Nucleus accumbens (tissue), 56 donors: ENCODE results near the gene NUMB.

Experiments
- DNase-seq, 56 donors: peaks; one replicate each; lab custom pipeline; 2025; lab: John Stamatoyannopoulos, UW

NUMB gene

GRCh38 chr14:73250781-73251500 lies 207.4 kb downstream of the NUMB start:
- no peak for DNase-seq

DNA sequence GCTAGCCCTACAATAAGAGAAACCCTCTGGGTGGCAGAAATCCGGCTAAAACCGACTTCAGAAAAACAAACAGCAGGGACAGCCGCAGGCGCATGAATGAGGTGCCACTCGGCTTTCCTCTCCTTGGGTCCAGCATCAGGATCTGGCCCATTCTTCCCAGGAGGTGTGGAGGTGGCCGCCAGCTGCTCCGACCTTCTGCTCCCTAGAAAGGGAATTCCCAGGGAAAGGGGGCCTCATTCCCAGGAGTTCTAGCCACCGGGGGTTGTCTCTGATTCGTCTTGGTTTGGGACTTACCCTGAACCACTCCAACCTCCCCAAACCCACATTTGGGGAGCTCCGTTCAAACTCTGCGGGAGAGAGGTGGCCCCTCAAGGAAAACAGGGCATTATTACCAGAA lies 208.0 kb downstream of the NUMB start:
- DNase-seq: no peak

GRCh38 chr14:73249564-73250316 lies 208.6 kb downstream of the NUMB start:
- no peak for DNase-seq

- DNase-seq: no peak
These were observed 209.2 kb downstream of the NUMB start for GRCh38 chr14:73249108-73249507.

- DNase-seq: no peak
These were observed 210.1 kb downstream of the NUMB start for GRCh38 chr14:73248108-73248868.

- DNase-seq: no peak
These were observed 211.8 kb downstream of the NUMB start for GRCh38 chr14:73246387-73247150.

DNA sequence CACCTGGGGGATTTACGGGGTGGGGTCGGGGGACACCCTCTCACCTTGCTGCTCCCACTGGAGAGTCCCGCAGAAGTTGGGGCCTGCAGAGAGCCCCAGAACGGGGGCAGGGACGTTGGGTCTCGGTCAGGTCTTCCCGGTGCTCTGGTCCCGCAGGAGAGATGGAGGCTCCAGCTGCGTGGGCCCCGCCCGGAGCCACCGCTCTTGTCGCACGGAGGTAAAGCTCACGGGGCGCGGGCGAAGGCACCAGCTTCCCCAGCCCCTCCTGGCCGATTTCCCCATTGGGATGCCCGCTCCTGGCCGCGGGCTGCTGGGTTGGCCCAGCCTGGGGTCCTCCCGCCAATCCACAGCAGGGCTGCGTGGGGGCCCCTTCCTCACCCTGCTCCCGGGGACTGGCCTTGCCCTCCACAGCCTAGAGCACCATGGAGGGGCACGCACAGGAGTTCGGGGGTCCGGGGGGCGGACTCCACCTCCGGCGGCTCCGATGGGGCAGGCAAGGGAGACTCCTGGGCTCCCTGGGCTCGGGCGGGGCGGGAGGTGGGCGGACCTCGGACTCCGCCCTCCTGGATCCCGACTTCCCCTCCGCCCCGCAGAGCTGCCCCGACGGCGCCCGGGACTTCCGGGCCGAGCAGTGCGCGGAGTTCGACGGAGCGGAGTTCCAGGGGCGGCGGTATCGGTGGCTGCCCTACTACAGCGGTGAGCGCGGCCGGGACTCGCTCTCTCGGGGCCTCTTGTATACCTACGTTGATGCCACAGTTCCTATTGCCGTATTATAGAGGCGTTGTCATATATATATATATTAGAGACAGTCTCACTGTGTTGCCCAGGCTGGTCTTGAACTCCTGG lies 212.6 kb downstream of the NUMB start:
- peak in 1 of 56 donors; percentile 12 for DNase-seq

GRCh38 chr14:73244541-73245290 lies 213.6 kb downstream of the NUMB start:
- DNase-seq: no peak

- DNase-seq: no peak
These were observed 214.6 kb downstream of the NUMB start for GRCh38 chr14:73243748-73244147.

GRCh38 chr14:73243341-73243740 lies 215.0 kb downstream of the NUMB start:
- no peak for DNase-seq

- DNase-seq: peak in 25 of 56 donors; percentile 13 to 68 (median 32)
These were observed 215.9 kb downstream of the NUMB start for GRCh38 chr14:73242357-73242901.

GRCh38 chr14:73241481-73242165 lies 216.7 kb downstream of the NUMB start:
- peak in 1 of 56 donors; percentile 11 for DNase-seq

DNA sequence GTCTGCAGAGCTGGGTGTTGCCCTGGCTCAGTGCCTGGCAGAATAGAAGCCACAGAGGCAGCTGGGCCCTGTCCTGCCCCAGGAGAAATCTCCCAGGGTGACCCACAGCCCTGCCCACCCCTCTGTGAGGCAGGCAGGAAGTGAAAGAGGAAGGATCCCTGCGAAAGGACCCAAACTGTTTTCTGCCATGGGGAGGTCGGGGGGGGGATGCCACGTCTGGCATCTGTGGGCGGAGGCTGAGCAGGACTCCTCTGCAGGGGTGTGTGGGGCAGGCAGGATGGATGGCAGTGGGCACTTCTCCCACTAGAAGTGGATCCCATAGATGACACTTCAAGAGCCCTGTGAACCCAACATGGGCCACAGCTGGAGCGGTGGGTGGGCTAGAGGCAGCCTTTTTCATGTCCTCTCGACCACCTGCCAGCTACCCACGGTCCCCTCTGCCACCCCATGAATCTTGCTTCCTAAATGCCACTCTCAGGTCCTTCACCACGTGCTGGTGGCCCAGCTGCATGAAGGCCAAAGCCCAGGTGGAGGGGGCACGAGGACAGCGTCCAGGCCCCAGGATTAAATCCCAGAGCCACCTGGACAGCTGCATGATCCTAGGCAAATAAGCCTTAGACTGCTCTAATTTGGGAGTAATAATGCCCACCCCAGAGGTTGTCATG lies 217.4 kb downstream of the NUMB start:
- peak in 5 of 56 donors; percentile 17 to 28 (median 19) for DNase-seq

GRCh38 chr14:73239393-73240241 lies 218.7 kb downstream of the NUMB start:
- peak in 23 of 56 donors; percentile 9 to 73 (median 33) for DNase-seq

DNA sequence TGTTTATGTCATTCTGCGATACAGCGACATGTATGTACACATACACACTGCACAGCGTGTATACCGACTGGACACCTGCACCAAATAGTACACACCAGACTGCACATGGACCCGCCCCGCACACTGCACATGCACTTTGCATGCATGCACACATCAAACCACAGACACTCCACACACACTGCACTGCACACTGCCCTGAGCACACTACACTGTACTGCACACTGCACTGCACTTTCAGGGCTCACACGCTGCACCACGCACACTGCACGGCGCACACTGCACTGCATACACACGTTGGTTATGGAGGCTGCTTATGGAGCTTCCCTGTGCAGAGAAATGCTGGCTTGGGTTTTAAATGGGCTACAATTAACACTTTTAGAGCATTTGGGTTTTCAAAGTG lies 219.4 kb downstream of the NUMB start:
- peak in 1 of 56 donors; percentile 20 for DNase-seq

DNA sequence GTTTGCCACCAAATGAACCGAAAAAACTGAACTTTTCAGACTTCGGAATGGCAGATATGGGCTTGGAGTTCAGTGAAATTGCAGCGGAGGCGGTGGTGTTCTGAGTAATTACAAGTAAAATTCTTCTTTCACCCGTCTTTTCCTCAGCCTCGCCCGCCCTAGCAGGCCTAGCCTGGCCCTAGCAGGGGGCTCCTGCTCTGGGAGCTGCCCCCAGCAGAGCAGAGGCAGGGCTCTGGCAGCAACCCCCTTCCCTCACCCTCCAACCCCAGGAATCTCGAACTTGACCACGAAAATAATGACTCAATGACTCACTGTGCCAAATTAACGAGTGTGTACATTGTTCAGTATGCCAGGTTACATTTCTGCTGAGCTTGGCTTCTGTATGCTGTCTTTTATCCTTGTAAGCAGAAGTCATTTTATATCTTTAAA lies 219.9 kb downstream of the NUMB start:
- peak in 1 of 56 donors; percentile 19 for DNase-seq
